ENCODE data around the gene ARHGEF10L.

GRCh38 chr1:17742583-17742982, 203.1 kb downstream of the ARHGEF10L start:
- no peak for TF ChIP-seq CTCF (IDR thresholded peaks at IDR 0.05)
- TF ChIP-seq POLR2A (IDR thresholded peaks at IDR 0.05) = no peak
